ENCODE results near the gene TANC1. TPM values are rescaled to one million over a fixed set of nuclear protein-coding genes. Genes with fewer than 3 reads are reported as not detected.
"Not testable (repeated sequence)": the region's sequence is repeated elsewhere in the genome, so short reads cannot be mapped to it uniquely, and the experiment has no call there.

Gene TANC1
- total RNA-seq, 4 donors from 2014 or later, result 34.5 to 125 (median 47.0) TPM

DNA sequence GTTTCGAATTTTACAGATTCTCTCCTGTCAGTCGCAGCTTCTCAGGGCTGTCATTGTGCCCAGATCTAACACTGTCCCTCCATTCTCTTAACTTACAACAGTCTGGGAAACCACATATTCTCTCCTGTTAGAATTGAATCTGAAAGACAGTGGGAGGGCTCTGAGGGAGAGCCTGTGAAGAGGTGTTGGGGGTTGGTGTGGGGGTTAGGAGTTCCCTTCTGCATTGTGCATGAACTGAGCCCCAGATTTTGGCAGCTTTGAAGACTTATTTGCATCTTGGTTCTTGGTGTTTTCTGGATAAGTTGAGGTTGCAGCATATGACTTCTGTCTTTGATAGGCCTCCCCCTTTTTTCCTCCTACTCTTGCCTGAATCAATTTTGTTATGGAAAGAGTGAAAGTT lies 64.1 kb downstream of the TANC1 start:
- H3K27ac ChIP-seq, result no peak overlapping the region
- TF ChIP-seq, protein P1, sequence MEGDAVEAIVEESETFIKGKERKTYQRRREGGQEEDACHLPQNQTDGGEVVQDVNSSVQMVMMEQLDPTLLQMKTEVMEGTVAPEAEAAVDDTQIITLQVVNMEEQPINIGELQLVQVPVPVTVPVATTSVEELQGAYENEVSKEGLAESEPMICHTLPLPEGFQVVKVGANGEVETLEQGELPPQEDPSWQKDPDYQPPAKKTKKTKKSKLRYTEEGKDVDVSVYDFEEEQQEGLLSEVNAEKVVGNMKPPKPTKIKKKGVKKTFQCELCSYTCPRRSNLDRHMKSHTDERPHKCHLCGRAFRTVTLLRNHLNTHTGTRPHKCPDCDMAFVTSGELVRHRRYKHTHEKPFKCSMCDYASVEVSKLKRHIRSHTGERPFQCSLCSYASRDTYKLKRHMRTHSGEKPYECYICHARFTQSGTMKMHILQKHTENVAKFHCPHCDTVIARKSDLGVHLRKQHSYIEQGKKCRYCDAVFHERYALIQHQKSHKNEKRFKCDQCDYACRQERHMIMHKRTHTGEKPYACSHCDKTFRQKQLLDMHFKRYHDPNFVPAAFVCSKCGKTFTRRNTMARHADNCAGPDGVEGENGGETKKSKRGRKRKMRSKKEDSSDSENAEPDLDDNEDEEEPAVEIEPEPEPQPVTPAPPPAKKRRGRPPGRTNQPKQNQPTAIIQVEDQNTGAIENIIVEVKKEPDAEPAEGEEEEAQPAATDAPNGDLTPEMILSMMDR (IDR thresholded peaks at IDR 0.05), result no peak
- in situ Hi-C loops (cut with MboI; ENCODE audit: low pct_ligation_motif_present in 1 of 4, low pct_unique_long_range_greater_than_20kb in 1 of 4, low sequenced_read_pairs in 3 of 4), result loop anchor here in 1 of 4 donors (10.0 kb wide), 1 partner anchor 92 kb away; no protein-coding TSS in a partner anchor

DNA sequence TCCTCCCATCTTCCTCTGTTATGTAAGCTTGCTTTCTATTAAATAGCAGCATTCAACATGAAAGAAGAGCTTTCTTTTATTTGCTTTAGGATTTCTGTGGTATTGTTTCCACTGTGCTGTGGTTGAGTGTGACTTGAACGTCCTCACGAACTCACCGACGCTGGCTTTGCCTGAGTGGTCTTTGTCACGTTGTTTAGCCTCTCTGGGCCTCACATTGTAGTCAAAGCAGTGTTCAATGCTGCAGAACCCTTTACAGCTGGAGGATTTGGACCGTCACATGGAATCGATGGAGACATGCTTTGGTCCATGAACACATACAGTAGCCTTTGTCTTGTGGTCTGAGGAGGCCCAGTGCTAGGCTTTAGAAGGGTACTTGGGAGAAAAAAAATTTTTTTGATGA lies 66.3 kb downstream of the TANC1 start:
- Histone ChIP-seq H3K27ac (no peak overlapping the region), H3K4me3 (no peak overlapping the region), H3K4me1 (peaks cover 4 to 36% (median 19%) of the 10 kb centered on the region in 4 donors), H3K36me3 (no peaks in the 10 kb centered on the region), H3K9me3 (no peaks in the 10 kb centered on the region), H3K27me3 (no peaks in the 10 kb centered on the region)
- in situ Hi-C loops (cut with MboI; ENCODE audit: low pct_ligation_motif_present in 1 of 4, low pct_unique_long_range_greater_than_20kb in 1 of 4, low sequenced_read_pairs in 3 of 4) (loop anchor here in 1 of 4 donors (10.0 kb wide), 1 partner anchor 90 kb away; no protein-coding TSS in a partner anchor), intact Hi-C loops (cut with DNase I; ENCODE audit: low total_unique reads) (no loop called here)
- DNase-seq, result no peak
- 83% methylated on average over 7 of the region's 7 CpGs; no CpG with 5 or more reads in 1 of the 2 donors for WGBS, 2 donors (ENCODE audit: low coverage in 1 of 2)
- no peak for TF ChIP-seq POLR2AphosphoS5 (IDR thresholded peaks at IDR 0.05)
- TF ChIP-seq, protein P1 (IDR thresholded peaks at IDR 0.05), result no peak
- no peak for TF ChIP-seq EP300 (IDR thresholded peaks at IDR 0.05; ENCODE audit: low read depth)
- TF ChIP-seq POLR2A (IDR thresholded peaks at IDR 0.05), result no peak

More for the DNA sequence above, 64.1 kb downstream of the TANC1 start:
- intact Hi-C loops (cut with DNase I; ENCODE audit: low total_unique reads), result no loop called here
- 67% methylated on average over 2 of the region's 2 CpGs; no CpG with 5 or more reads in 1 of the 2 donors for WGBS, 2 donors (ENCODE audit: low coverage in 1 of 2)
- Histone ChIP-seq H3K36me3 (no peaks in the 10 kb centered on the region), H3K27me3 (no peaks in the 10 kb centered on the region), H3K9me3 (no peaks in the 10 kb centered on the region), H3K4me3 (no peak overlapping the region), H3K4me1 (peaks cover 4 to 36% (median 19%) of the 10 kb centered on the region in 4 donors)
- DNase-seq, result no peak

DNA sequence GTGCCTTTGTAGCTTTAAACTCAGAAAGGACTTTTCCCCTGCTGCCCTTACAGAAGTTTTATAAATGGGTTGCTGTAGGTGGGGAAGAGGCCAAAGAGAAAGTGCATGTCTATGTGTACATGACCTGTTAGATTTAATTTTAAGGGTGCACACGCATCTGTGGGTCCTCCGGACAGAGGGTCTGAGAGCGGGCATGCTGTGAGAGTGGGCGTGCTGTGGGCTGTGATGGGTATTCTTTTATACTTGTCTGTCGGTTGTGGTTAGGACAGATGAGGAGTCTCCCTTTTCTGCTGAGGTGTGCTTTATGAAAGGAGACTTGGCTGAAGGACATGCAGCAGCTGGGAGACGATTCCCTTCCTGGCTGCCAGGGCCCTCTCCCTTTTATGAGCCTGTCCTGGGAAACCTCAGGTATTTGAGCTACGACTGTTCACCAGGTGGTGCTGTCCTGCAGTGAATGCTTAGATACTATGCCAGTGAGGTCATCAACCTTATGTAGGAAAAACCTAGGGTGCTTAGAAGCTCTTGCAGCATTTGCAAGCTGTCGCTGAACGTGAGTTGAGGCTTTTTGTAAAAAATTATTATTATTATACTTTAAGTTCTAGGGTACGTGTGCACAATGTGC lies 67.5 kb downstream of the TANC1 start:
- intact Hi-C loops (cut with DNase I; ENCODE audit: low total_unique reads) (no loop called here), in situ Hi-C loops (cut with MboI; ENCODE audit: low pct_ligation_motif_present in 1 of 4, low pct_unique_long_range_greater_than_20kb in 1 of 4, low sequenced_read_pairs in 3 of 4) (loop anchor here in 1 of 4 donors (10.0 kb wide), 1 partner anchor 89 kb away; no protein-coding TSS in a partner anchor)
- H3K27ac ChIP-seq, result peak overlapping the region; percentile 24 to 42 (median 30)
- peaks cover 2 to 24% (median 12%) of the 10 kb centered on the region in 4 donors for H3K4me1 ChIP-seq
- peak; percentile 70 for DNase-seq
- WGBS, 2 donors (ENCODE audit: low coverage in 1 of 2), result 61 to 67% methylated on average over 5 to 10 of the region's 10 CpGs
- no peaks in the 10 kb centered on the region for H3K36me3 ChIP-seq
- H3K9me3 ChIP-seq, result no peaks in the 10 kb centered on the region
- H3K4me3 ChIP-seq, result no peak overlapping the region
- no peaks in the 10 kb centered on the region for H3K27me3 ChIP-seq
- TF ChIP-seq, protein P1 (IDR thresholded peaks at IDR 0.05), result peak in 4 of 5 experiments; percentile 39 to 75 (median 56)
- no peak for TF ChIP-seq POLR2A (IDR thresholded peaks at IDR 0.05)

DNA sequence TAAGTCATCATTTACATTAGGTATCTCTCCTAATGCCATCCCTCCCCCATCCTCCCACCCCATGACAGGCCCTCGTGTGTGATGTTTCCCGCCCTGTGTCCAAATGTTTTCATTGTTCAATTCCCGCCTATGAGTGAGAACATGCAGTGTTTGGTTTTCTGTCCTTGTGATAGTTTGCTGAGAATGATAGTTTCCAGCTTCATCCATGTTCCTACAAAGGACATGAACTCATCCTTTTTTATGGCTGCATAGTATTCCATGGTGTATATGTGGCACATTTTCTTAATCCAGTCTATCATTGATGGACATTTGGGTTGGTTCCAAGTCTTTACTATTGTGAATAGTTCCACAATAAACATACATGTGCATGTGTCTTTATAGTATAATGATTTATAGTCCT lies 68.0 kb downstream of the TANC1 start:
- H3K9me3 ChIP-seq; H3K27me3 ChIP-seq; DNase-seq; H3K27ac ChIP-seq; intact Hi-C loops (cut with DNase I; ENCODE audit: low total_unique reads); H3K4me3 ChIP-seq; H3K36me3 ChIP-seq: not testable (repeated sequence)
- WGBS, 2 donors (ENCODE audit: low coverage in 1 of 2), result 84% methylated on average over 3 of the region's 3 CpGs; no CpG with 5 or more reads in 1 of the 2 donors
- in situ Hi-C loops (cut with MboI; ENCODE audit: low pct_ligation_motif_present in 1 of 4, low pct_unique_long_range_greater_than_20kb in 1 of 4, low sequenced_read_pairs in 3 of 4), result loop anchor here in 1 of 4 donors (10.0 kb wide), 1 partner anchor 88 kb away; no protein-coding TSS in a partner anchor
- peaks cover 0 to 19% (median 8%) of the 10 kb centered on the region in 4 donors for H3K4me1 ChIP-seq

DNA sequence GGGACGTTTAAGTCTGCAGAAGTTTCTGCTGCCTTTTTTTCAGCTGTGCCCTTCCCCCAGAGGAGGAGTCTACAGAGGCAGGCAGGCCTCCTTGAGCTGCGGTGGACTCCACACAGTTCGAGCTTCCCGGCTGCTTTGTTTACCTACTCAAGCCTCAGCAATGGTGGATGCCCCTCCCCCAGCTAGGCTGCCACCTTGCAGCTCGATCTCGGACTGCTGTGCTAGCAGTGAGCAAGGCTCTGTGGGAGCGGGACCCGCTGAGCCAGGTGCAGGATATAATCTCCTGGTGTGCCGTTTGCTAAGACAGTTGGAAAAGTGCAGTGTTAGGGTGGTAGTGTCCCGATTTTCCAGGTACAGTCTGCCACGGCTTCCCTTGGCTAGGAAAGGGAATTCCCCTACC lies 72.9 kb downstream of the TANC1 start:
- H3K27ac ChIP-seq; H3K4me3 ChIP-seq; H3K27me3 ChIP-seq; DNase-seq; H3K36me3 ChIP-seq; intact Hi-C loops (cut with DNase I; ENCODE audit: low total_unique reads); H3K9me3 ChIP-seq; in situ Hi-C loops (cut with MboI; ENCODE audit: low pct_ligation_motif_present in 1 of 4, low pct_unique_long_range_greater_than_20kb in 1 of 4, low sequenced_read_pairs in 3 of 4): not testable (repeated sequence)
- peaks cover 9 to 34% (median 13%) of the 10 kb centered on the region in 4 donors for H3K4me1 ChIP-seq
- WGBS, 2 donors (ENCODE audit: low coverage in 1 of 2), result 88 to 100% methylated on average over 1 to 11 of the region's 11 CpGs

Data from transverse colon (tissue), 4 donors.